Esophagus squamous epithelium (tissue), 4 donors: ENCODE results near the gene HHATL.

Experiments used
- CTCF ChIP-seq, 6 experiments: fragments of 450-650 bp in 4 of 6; fragments of 200-600 bp in 2 of 6; sonication (generic) in 2 of 6; IDR thresholded peaks; one replicate each; pipeline ENCODE4 v1.5.1; 2016 to 2019; ENCODE audit warnings: antibody characterized with exemption in 6 of 6, mild to moderate bottlenecking in 4 of 6, moderate library complexity in 4 of 6
- POLR2A ChIP-seq, 4 donors: fragments of 450-650 bp; IDR thresholded peaks; one replicate each; pipeline ENCODE4 v1.6.1; 2017; ENCODE audit warnings: antibody characterized with exemption in 4 of 4, mild to moderate bottlenecking in 4 of 4, moderate library complexity in 3 of 4

- TF ChIP-seq CTCF (IDR thresholded peaks at IDR 0.05) (no peak), POLR2A (IDR thresholded peaks at IDR 0.05) (no peak)
Observed at GRCh38 chr3:42705058-42705767, 2.6 kb upstream of the HHATL start.
